ENCODE results near the gene PTPRT.
"Not testable (repeated sequence)": the region's sequence is repeated elsewhere in the genome, so short reads cannot be mapped to it uniquely, and the experiment has no call there.

The PTPRT gene

GRCh38 chr20:42212391-42212790 is 977.3 kb downstream of the PTPRT start:
- no peak for DNase-seq (ENCODE audit: low read depth, low spot score)

- DNase-seq (ENCODE audit: low read depth, low spot score) = not testable (repeated sequence)
Observed at GRCh38 chr20:42206557-42206956, 983.1 kb downstream of the PTPRT start.

DNA sequence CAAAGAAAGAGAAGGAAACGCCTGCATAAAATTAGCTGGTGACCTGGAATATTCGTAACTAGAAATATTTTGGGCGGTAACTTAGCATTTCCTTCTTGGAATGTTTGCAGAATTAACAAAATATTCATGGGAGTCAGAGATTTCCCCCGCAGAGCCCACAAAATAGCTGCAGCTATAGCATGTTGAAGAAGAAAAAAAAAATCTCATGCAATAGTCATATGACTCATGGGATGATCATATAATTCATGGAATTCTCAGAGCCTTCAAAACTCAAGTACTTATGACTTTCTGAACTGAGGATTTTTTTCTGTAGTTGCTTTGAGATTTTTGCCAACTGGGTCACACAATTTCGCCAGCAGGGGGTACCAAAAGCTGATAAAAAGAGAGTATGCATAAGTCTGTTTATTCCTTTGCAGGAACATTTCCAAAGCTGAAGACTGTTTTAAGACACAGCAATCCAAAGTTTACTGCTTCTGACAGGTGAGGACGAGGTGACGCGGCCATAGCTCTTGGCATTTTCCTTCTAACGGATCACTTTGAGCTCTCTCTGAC is 985.5 kb downstream of the PTPRT start:
- no peak for DNase-seq (ENCODE audit: low read depth, low spot score)

- no peak for DNase-seq (ENCODE audit: low read depth, low spot score)
Observed at GRCh38 chr20:42197599-42197998, 992.1 kb downstream of the PTPRT start.

- DNase-seq (ENCODE audit: low read depth, low spot score) = no peak
Observed at GRCh38 chr20:42193119-42193518, 996.6 kb downstream of the PTPRT start.

DNA sequence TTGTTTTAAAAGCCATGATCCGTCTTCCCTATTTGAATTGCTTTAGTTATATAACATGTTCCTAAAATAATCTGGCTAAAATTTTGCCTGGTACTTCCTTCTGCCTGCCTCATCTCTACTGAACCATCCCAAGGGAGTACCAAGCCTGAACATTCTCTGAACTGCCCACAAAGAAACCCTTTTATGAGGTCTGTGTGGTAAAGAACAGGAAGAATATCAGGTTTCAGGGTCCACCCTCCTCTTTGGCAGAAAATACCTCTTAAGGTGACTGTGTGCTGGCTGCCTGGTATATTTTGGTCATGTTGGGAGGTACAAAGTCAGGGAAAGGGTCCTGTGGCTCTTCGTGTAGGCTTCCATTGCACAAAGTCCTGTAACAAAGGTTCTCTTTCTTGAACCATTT is 997.4 kb downstream of the PTPRT start:
- DNase-seq (ENCODE audit: low read depth, low spot score) = no peak

DNA sequence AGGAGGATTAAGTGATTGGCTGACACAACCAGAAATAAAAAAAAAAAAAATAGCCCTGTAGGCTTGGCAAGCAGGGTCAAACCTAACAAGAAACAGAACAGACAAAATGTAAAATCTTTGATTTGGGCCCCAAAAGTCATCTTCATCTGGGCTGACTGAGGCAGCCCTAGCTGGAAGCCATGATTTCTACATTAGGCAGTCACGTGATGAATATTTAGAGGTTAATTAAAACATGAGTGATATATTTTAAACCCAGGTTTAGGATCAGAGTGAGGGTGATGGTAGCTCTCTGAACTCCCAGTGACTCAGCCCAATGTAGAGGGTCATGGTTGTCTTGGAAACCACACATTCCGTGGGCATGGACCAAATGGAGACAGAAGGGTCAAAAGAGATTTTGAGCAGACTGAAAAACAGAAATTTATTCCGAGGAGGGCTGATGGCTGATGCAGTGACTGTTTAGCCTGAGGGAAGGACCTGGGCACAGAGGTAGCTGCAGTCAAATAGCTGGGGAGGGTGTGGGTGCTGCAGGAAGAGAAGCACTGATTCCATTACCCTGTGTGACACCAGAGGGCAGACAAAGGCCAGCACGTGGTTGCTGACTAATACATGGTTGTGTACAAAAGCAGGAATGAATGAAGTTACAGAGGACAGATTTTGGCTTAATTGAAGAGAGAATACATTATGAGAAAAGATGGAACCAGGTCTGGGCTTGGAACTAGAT is 998.4 kb downstream of the PTPRT start:
- DNase-seq (ENCODE audit: low read depth, low spot score) = peak; percentile 12

GRCh38 chr20:42190084-42190483 is 999.6 kb downstream of the PTPRT start:
- DNase-seq (ENCODE audit: low read depth, low spot score) = no peak

GRCh38 chr20:42186337-42186736 is 1003.4 kb downstream of the PTPRT start:
- no peak for DNase-seq (ENCODE audit: low read depth, low spot score)

- DNase-seq (ENCODE audit: low read depth, low spot score) = no peak
Observed at GRCh38 chr20:42183147-42183546, 1006.6 kb downstream of the PTPRT start.

DNA sequence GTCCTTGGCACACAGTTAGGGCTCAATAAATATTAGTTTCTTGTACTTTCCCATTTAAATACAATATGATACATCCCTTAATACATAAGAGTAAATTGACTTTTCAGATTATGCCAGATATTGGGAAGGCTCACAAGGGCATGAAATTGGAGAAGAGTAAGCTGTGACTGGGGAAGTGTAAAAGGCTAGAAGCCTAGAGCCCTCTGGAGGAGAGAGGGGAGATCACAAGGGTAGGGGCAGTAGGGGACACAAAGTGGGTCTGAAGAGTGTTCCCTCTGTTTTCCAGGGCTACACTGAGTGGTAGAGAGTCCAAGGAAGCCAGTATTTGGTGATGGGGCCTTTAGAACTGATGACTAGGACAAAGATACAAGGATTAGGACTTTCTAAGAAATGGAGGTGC is 1008.6 kb downstream of the PTPRT start:
- DNase-seq (ENCODE audit: low read depth, low spot score) = no peak

- no peak for DNase-seq (ENCODE audit: low read depth, low spot score)
Observed at GRCh38 chr20:42179768-42180167, 1009.9 kb downstream of the PTPRT start.

DNA sequence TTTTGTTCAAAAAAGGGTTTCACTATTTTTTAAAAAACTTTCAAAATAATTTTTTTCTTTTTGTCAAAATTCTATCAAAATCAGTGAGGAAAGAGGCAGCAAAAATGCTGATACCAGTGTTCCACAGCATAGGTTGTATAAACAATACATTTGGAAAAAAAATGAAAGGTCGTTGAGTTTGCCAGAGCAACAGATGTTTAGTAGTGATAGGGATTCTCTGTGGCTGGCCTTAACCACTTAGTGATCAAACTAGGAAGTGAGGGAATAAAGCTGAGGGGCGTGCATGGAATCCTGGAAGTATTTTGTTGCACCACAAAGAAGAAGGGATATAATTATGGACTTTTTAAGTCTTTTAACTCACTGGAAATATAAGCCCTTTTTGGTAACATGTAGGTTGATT is 1016.3 kb downstream of the PTPRT start:
- DNase-seq (ENCODE audit: low read depth, low spot score) = no peak

DNA sequence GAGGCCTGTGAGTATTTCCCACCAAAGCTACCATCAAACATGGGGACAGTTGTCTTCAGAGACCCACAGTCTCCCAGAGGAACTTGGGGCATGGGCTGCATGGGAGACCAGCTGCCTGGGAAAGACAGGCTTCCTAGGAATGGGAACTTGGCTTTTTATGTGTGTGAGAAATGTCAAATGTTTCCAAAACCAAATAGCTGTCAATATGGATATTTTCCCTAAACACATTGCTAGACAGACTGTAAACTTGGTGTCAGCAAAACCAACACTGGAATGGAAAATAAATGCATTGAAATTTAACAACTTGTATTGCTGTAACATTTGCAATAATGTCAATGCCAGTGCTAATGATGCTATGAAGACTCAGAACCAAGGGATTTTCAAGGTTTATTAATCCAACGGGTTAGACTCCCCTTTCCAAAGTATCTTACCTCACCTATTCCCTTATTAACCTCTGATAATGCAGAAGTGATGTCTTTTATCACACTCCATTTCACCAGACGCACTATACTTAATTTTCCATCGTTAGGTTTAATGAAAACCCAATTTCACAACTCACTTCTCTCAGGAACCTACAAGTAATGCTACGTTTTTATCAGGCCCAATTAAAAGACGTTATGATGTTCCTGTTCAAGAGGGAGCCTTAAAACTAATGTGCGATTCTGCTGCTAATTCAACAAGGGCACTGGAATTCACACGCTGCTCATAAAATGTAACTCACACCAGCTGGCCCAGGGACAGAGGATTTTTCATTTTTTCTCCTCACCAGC is 1025.4 kb downstream of the PTPRT start:
- DNase-seq (ENCODE audit: low read depth, low spot score) = no peak

DNA sequence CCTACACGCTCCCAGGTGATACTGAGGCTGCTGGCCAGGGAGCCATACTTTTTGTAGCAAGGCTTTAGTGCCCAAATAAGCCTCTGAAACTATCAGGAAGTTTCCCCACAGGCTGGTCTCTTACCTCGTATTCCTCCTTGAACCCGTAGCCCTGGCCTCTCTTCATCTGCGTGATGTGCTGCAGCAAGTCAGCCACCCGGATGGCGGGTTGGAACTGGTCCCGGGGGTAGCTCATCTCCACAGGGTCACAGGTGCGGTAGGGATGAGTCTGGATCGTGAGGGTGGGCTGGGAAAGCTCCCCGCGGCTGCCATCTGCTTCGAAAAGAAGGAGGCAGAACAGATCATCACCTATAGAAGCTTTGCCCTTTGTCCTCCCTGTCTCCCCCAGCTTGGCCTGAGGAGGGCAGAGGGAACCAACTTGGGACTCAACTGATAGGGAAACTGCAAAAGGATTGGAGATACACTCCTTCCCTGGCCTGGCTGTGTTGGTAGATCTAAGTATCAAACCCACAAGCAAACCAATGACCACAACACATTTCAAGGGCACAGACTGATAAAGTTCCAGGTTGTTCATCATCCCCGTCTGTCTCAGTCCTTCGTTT is 1028.4 kb downstream of the PTPRT start:
- no peak for DNase-seq (ENCODE audit: low read depth, low spot score)

DNA sequence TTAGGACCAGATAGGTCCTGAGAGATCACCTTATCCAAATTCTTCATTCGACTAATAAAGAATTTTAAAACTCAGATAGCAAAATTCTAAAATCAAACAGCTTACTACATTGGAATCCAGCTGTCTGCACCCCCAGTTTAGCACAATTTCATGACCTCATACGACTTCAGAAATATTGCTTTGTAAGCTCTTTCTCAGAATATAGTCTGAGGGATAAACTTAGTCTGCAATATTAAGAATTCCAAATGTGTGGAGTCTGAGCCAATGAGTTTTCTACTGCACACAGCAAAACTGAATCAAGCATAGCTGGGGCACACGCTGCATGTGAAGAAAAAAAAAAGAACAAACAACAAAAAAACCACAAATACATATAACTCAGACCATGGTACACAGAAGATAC is 1029.9 kb downstream of the PTPRT start:
- DNase-seq (ENCODE audit: low read depth, low spot score) = no peak

DNA sequence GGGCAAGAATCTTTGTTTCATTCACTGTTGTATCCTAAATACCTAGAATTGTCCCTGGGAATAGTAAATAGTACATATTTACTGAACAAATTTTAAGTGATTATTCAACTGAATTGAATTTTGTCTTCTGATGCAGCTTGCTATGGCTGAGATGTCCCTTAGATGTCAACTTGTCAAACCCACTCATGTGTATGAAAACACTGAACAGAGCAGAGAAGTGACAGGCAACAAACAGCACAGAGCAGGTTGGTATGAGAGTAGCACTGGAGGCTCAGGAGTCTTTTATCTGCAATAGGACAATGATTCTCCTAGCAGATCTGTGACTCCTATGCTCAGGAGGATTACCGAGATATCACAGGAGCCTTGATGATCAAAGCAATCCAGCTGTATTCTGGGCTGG is 1031.4 kb downstream of the PTPRT start:
- DNase-seq (ENCODE audit: low read depth, low spot score) = no peak

DNA sequence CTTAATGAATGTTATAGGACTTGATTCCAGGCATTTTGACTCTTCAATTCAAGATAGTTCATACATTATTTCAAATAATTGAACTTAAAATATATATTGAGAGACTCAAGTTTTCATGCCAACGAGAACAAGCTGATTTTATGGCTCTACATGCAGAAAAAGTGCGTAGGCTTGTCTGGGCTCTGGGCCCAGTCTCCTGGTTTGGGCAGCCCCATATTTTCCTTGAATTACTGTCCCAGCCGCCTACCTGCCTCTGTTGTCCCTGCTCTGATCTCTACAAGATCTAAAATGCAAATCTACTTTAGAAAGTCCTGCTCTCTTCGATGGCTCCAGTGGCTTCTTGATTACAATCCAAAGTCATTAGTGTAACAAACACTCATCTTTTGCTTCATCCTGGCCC is 1034.1 kb downstream of the PTPRT start:
- DNase-seq (ENCODE audit: low read depth, low spot score) = no peak

DNA sequence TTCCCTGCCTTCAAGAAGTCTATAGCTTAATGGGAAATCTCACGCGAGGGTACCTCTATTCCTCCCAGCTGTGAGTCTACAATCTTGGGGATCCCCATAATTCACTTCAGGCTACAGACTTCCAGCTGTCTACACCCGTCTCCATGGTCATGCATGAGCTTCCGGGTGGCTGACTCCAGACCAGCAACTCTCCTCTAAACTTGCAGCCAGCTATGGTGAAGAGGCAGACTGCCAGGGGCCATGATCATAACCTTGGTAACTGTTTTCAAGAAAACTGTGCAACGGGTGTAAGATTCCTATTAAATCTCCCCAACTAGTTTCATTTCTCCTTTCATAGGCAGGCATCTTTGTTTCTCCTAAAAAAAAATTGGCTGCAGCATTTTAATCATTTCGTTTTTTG is 1037.1 kb downstream of the PTPRT start:
- DNase-seq (ENCODE audit: low read depth, low spot score) = no peak

GRCh38 chr20:42150230-42150629 is 1039.5 kb downstream of the PTPRT start:
- DNase-seq (ENCODE audit: low read depth, low spot score) = peak; percentile 4

DNA sequence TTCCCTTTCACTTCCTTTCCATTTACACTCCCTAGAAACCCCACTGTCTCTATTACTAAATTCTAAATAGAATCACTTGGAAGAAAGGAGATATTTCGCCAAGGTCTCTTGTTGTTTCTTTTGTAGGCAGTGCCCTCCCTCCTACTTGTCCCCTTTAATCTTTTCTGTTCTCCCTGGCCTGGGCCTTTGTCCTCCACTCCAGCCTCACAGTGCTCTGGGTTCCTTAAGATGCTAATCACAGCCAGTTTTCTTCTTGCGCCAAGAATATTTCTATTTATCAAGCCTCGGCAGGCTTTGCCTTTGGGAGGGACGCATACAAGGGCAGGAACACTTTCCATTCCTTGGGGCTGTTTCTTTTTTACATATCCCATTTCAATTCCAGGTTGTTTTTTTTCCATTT is 1051.0 kb downstream of the PTPRT start:
- DNase-seq (ENCODE audit: low read depth, low spot score) = no peak

DNA sequence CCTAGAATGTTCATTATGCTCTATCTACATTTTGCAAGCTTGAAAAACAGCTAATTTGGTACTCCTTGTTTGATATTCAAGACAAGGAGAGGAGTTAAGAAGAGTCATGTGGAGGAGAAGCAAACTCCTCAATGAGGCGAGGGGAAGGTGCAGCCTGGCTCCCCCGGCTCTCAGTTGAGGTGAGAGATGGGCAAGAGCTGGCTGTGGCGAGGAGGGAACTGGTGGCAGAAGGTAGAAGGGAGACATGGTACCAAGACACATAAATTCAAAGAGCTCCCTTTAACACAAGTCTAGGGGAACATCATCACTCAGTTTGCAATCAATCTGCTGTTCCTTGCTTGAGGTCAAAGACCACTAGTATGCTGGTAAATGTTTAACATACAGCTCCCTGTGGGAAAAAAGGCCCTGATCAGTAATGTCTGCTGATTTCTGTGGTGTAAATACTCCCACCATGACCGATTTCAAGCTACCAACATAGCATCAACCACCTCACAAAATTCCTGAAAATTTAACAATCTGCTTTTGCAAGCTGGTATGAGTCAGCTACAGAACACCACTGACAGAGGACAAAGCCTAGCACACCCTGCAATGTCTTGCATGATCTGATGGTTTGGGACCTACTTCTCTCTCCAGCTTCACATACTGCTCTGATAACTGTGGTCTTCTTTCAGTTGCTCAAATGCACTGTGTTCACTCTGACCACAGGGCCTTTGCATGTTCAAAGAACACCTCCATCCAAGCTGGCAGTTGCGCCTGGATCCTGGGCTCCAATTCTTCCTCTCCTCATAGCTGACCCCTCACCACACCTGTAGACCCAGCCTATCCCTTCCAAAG is 1055.2 kb downstream of the PTPRT start:
- DNase-seq (ENCODE audit: low read depth, low spot score) = no peak
